GM18861 (cell line): ENCODE data around the gene ATP1B2.
"Not testable (repeated sequence)": the region's sequence is repeated elsewhere in the genome, so short reads cannot be mapped to it uniquely, and the experiment has no call there.

Experiments used
- ATAC-seq: cut with Tn5 transposase; IDR thresholded peaks from one replicate; pipeline ENCODE4 v1.9.1; 2021; ENCODE audit not compliant: unreplicated experiment

Gene ATP1B2

DNA sequence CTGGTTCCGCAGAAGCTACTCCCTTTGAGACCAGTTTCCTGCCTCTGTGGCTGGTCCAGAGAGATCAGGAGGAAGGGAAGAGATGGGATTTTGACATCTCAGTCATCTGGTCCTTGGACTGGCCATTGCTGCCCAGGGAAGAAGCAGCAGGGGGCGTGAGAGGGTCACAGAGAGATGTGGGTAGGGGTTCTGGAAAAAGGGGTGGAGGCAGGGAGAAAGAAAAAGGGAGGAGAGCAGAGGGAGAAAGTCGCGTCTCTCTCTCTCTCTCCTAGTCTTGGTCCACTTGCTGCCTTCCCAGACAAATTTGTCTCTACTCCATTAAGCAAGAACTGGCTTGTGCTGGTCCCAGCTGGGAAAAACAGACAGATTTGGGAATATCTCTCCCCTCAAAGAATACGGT, 16.3 kb upstream of the ATP1B2 start:
- ATAC-seq, result no peak

DNA sequence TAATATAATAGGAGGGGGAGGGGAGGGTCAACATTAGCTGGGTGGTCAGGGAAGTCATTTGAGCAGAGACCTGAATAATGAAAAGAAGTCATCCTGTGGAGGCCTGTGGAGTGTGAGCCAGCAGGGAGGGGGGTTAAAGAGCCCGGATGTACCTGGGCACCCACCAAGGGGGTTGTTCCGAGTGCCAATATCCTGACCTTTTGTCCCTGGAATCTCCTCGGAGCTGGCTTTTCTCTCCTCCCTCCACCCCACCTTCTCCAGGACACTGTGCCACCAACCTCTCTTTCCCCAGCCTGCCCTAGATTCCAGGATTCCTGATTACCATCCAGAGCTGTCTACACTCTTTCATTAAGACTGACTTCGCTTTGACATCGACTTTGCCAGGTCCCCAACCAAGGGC, 14.6 kb upstream of the ATP1B2 start:
- no peak for ATAC-seq

DNA sequence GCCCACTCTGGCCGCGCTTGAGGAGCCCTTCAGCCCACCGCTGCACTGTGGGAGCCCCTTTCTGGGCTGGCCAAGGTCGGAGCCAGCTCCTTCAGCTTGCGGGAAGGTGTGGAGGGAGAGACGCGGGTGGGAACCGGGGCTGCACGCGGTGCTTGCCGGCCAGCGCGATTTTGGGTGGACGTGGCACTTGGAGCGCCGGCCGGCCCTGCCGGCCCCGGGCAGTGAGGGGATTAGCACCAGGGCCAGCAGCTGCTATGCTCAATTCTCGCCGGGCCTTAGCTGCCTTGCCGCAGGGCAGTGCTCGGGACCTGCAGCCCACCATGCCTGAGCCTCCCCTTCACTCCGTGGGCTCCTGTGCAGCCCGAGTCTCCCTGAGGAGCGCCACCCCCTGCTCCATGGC, 9.9 kb upstream of the ATP1B2 start:
- no peak for ATAC-seq

DNA sequence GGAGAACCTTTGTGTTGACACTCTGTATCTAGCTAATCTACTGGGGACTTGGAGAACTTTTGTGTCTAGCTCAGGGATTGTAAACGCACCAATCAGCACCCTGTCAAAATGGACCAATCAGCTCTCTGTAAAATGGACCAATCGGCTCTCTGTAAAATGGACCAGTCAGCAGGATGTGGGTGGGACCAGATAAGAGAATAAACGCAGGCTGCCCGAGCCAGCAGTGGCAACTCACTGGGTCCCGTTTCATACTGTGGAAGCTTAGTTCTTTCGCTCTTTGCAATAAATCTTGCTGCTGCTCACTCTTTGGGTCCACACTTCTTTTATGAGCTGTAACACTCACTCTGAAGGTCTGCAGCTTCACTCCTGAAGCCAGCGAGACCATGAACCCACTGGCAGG, 9.1 kb upstream of the ATP1B2 start:
- ATAC-seq, result not testable (repeated sequence)

DNA sequence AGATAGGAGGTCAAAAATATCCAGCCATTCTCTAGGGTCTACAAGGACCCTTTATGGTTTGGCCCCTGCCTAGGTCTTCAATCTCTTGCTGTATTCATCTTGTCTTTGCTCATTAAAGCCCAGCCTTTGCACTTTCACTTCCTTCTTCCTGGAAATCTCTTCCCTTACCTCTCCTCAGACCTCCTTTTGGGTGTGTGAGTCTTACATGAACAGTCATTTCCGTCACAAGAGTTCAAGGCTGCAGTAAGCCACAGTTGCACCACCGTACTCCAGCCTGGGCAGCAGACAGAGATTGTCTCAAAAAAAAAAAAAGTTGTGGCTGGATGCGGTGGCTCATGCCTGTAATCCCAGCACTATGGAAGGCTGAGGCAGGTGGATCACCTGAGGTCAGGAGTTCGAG, 6.0 kb upstream of the ATP1B2 start:
- ATAC-seq, result no peak

DNA sequence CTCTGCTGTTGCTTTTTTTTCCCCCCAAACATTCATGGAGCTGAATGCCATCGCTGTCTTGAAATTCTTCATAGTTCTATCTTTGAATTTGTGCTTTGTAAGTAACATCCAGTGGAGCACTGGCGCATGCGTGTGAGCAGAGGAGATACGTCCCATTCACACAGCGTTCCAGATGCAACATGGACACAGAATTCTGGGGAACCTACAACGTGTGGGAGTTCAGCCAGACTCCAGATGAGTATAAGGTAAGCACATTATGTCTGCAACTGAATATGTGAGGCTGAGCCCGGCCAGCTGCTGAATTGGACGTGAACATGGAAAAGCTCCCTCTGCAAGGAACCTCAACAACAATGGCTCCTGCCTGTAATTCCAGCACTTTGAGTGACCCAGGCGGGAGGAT, 4.3 kb upstream of the ATP1B2 start:
- ATAC-seq, result no peak

DNA sequence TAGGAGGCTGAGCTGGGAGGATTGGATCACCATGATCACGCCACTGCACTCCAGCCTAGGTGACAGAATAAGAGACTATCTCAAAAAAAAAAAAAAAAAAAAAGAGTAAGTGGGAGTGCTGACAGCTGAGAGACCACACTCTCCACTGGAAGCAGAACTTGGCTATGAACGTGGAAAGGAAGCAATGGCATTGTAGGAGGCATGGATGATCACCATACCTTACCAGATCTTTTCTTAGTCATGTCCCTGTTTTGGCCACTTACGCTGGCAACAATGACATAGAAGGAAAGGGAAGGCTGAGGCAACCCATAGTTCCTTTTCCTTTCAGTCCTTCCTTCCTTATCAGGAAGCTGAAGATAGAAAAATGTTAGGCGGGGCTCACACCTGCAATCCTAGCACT, 3.7 kb upstream of the ATP1B2 start:
- no peak for ATAC-seq

DNA sequence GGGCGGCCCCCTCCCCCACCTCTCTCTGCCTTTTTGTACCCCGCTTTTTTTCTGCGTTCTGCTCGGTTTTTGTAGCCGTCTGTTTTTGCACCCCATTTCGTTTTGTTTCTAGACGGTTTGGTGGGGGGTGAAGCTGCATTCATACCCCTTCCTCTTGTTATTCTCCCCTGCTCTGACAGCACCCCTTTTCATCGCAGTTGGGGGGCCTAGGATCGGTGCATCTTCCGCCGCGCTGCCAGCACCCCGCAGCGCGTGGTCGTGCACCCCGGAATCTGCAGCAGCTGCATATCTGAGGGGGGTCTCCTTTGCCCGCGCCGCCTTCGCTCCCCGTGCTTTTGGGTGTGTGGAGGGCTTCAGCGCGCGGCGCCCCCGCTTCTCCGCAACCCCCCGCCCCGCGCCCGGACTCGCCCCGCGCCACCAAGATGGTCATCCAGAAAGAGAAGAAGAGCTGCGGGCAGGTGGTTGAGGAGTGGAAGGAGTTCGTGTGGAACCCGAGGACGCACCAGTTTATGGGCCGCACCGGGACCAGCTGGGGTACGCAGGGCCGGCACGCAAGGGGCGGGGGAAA, 455 bp downstream of the ATP1B2 start:
- no peak for ATAC-seq

DNA sequence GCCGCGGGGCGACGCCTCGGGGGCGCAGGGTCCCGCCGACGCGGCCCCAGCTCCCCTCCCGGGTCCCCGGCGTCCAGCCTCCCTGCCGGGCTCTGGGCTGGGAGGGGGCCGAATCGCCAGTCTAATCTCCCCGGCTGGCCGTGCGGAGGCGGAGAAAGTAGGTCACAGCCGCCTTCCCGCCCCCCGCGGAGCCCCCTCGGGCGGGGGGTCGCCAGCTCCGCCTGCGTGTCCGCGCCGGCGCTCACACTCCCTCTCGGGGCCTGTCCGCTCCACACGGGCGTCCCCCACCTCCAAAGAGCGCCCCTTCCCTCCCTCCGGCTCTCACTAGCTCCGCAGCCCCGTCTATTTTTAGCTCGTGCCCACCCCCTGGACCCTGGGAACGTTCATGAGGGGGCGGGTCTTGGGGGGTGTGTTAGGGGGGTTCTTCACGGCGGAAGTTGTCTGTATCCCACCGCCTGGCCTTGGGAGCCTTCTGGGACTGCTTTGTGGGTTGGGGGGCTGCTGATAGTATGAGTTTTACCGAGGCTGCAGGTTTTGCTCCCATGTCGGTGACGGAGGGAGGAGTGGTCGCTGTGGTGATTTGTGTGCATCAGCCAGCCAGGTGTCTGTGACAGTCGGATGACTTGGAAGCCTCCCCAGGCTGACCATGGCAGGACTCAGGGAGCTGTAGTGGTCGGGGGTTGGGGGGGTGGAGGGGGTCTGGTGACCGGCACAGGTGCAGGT, 1.1 kb downstream of the ATP1B2 start:
- no peak for ATAC-seq

DNA sequence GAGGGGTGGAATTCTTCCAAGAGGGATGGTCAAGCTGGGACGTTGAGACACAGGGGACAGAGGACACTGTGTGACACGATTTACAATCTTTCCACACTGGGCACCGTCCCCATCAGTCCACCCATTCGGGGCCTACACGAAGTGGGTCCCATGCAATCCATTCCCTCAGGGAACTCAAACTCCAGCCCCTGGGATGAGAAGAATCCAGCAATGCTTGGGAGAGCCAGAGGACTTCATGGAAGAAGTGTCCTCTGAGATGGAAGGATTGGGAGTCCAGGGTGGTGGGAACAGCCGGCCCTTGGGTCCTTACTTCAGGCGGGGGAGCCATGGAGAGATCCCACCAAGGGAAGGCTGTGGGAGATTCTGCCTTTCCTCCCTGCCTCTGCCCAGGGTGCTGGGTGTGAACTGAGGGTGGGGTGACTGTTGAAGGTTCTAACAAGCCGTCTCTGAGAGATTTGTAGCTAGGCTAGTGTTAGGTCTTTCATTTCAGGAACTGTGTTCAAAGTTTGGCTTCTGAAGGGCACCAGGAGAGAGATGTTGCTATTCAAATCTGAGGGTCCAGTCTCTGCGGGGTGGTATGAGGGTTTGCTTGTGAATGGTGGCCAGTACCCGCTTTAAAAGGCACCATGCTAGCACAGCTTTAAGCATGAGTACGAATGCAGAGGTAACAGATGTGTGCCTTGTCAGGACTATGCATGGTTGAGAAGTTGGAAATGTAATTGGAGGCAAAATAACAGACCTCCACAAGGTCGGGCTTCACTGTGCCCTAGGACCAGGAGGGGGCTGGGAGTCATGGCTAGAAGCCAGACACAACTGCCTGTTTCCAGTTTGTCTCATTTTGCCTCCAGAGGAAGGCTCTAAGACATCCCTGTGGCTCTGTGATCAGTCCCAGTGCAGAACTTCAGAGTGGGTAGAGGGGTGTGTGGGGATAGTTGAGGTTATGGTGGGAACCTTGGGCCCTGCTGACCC, 1.9 kb downstream of the ATP1B2 start:
- no peak for ATAC-seq

DNA sequence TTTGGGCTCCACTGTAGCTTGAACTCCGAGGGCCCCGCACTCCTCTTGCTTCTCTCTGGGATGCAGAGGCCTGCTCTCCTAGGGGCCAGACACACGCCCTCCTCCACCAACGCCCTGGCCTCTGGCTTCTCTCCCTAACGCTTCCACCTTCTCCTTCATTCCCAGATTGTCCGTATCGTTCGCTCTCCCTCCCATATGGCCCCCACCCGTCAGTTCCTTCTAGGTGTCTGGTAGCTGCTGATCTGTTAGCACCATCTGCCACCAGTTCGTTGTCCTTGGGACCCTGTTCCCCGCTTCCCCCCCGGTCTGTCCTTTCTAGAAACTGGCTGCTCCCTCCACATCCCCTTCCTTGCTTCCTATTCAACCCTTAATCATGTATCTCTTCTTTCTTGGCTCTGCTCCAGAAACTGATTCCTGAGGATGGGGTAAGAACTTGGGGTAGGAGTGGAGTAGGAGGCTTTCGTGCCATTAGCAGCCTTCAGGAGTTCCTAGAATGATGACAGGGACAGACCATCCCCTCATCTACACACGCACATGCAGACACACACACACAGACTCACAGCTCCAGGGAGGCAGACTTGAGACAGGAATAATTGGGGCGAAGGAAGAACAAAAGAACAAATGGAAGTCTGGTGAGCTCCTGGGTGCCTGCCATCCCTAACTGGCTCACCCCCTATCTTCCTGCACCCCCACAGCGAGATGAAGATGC, 4.3 kb downstream of the ATP1B2 start:
- ATAC-seq, result no peak

DNA sequence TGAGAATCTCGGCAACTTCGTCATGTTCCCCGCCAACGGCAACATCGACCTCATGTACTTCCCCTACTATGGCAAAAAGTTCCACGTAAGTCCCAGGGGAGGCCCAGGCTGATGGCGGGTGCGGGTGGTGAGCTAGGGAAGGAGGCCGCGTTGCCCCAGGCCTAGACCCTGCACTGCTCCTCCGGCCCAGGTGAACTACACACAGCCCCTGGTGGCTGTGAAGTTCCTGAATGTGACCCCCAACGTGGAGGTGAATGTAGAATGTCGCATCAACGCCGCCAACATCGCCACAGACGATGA, 4.8 kb downstream of the ATP1B2 start:
- ATAC-seq, result no peak

DNA sequence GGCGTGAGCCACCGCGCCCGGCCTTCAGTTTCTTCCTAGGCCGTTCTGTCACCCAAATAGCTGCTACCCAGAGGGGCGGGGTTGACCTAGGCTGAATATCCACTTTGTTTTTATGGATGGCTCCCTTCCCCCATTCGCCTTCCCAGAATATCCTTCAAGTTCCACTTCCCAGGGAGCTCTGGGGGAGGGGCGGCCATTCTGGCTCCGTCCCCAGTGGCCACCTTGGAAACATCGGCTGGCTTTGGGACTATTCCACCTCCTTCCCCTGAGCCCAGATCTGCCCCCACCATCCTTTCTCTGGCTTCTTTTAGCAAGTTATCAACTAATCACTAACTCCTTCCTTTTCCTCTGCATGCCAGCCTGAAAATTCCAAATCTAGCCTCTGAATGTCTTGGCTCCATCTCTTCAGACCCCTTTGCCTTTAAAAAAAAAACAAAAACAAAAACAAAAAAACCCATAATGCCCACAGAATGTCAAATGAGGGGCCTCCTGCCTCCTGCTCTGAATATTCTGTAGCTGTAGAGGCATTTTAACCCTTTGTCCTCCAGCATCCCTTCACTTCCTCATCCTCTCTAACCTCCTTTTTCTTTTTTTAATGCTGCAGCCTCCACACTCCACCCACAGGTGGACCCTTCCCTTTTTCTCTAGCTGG, 6.4 kb downstream of the ATP1B2 start:
- no peak for ATAC-seq

DNA sequence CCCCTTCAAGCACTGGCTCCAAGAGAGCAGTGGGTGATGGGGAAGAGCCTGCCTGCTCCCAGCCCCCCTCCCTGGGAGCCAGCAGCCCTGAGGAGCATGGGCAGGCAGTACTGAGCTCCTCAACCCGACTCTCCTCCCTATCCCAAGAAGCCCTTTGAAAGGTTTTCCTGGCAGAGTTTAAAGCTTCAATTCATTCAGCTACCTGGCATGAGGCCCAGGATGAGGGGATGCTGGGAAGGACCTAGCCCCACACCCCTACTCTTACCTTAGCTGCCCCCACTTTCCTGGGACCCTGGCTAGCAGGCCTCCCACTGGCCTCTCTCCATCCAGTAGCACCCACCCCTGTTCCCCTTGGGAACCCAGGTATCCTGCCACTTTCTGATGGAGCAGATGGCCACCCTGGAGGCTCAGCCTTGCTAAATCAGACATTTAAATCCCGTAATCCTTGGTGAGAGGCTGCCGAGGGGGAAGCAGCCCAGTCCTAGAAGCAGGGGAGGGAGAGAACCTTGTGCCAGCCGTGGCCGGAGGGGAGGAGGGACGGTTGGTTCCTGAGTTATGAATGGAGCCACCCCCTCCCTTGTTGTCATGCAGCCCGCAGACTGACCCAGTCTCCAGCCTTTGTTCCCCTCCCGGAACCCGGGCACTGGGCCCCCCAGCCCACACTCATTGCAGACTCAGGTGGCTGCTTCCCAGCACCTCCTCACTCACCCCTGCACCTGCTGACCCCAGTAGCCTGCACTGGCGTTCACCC, 17.1 kb downstream of the ATP1B2 start:
- ATAC-seq, result no peak

DNA sequence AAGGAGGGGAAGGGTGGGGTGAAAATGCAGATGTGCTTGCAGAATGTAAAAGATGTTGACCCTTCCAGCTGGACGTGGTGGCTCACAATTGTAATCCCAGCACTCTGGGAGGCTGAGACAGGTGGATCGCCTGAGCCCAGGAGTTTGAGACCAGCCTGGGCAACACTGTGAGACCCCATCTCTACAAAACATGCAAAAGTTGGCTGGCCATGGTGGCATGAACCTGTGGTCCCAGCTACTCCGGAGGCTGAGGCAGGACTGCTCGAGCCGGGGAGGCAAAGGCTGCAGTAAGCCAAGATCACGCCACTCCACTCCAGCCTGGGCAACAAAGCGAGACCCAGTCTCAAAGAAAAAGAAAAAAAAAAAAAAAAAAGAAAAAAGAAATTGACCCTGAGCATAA, 17.8 kb downstream of the ATP1B2 start:
- ATAC-seq, result no peak

DNA sequence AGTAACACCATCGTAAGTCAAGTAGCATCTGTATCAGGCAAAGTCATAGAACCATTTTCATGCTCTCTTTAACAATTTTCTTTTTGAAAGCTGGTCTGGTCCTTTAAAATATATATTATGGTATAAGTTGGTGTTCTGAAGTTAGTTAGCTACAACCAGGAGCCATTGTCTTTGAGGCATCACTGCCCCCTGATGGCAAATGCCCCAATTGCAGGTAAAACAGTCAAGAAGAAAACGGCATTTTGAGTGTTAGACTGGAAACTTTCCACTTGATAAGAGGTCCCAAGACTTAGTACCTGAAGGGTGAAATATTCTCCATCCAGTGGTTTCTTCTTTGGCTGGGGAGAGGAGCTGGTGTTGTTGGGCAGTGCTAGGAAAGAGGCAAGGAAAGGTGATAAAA, 22.5 kb downstream of the ATP1B2 start:
- no peak for ATAC-seq

DNA sequence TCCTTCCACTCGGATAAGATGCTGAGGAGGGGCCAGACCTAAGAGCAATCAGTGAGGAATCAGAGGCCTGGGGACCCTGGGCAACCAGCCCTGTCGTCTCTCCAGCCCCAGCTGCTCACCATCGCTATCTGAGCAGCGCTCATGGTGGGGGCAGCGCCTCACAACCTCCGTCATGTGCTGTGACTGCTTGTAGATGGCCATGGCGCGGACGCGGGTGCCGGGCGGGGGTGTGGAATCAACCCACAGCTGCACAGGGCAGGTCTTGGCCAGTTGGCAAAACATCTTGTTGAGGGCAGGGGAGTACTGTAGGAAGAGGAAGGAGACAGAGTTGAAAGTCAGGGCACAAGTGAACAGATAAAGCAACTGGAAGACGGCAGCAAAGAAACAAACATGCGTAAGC, 24.2 kb downstream of the ATP1B2 start:
- ATAC-seq, result no peak

DNA sequence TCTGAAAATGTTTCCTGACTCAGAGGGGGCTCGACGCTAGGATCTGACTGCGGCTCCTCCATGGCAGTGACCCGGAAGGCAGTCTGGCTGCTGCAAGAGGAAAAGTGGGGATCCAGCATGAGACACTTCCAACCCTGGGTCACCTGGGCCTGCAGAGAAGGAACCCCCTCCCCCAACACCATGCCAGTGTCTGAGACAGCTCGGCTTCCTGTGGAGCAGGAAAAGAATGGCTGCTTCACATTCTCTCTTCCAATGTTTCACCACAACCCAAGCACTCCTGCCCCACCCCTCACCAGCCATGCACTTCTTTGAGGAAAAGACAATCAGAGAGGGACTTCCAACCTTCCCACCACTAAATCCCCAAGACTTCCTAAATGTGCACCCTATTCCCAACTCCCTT, 25.8 kb downstream of the ATP1B2 start:
- no peak for ATAC-seq

DNA sequence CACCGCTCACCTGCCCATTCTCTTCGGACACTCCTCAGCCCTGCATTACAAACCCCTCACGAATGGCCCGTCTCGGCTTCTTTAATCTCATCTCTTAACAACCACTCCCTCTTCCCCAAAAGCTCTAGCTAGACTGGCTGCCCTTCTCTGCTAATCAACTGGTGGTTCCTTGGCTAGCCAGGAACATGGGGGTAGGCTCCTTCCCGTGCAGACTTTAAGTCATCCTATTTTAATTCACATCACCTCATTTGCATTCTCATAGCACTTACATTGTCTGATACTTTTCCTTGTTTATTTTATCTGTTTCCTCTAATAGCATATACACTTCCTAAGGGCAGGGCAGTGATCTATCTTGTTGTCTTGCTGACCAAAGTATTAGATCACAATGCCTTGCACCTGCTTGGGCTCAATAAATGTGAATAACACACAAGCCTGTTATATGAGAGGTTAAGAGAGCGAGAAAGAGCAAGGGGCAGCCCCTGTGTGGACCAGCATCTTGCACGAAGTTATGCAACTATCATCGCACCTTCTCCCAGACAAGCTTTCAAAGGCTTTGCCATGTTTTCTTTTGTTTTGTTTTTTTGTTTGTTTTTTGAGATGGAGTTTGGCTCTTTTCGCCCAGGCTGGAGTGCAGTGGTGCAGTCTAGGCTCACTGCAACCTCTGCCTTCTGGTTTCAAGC, 26.8 kb downstream of the ATP1B2 start:
- ATAC-seq, result no peak
